Uterus (tissue), 2 donors: ENCODE measurements around the gene KRT222.

Experiments used
- POLR2A ChIP-seq, 2 donors: fragments of 450-650 bp; IDR thresholded peaks; one replicate each; pipeline ENCODE4 v1.6.1; 2016; ENCODE audit warnings: antibody characterized with exemption in 2 of 2, mild to moderate bottlenecking in 1 of 2, moderate library complexity in 1 of 2
- TF ChIP-seq, protein P1 (sequence below), 4 experiments: fragments of 200-600 bp in 2 of 4; fragments of 450-650 bp in 2 of 4; sonication (generic) in 2 of 4; IDR thresholded peaks; one replicate each; pipeline ENCODE4 v1.5.1; 2016 to 2019; ENCODE audit warnings: antibody characterized with exemption in 4 of 4, mild to moderate bottlenecking in 2 of 4, moderate library complexity in 1 of 4

DNA sequence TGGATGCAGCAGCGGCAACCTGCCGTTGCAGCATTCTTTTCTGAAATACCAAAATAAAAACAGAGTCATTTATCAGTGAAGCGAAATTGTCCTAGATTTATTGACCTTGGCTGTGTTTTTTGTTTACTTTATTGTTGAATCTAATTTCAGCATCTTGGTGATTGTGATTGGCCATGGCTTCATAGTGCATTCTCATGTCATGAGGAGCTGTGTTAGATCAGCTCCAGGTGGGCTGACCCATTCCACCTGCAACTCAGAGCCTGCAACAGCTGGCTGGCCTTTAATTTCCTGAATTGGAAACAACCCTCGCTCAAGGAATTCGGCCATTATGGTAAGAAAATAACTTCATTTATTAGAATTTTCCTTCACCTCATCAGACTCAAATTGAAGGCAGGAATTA, 22.1 kb upstream of the KRT222 start:
- TF ChIP-seq, protein P1, sequence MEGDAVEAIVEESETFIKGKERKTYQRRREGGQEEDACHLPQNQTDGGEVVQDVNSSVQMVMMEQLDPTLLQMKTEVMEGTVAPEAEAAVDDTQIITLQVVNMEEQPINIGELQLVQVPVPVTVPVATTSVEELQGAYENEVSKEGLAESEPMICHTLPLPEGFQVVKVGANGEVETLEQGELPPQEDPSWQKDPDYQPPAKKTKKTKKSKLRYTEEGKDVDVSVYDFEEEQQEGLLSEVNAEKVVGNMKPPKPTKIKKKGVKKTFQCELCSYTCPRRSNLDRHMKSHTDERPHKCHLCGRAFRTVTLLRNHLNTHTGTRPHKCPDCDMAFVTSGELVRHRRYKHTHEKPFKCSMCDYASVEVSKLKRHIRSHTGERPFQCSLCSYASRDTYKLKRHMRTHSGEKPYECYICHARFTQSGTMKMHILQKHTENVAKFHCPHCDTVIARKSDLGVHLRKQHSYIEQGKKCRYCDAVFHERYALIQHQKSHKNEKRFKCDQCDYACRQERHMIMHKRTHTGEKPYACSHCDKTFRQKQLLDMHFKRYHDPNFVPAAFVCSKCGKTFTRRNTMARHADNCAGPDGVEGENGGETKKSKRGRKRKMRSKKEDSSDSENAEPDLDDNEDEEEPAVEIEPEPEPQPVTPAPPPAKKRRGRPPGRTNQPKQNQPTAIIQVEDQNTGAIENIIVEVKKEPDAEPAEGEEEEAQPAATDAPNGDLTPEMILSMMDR (IDR thresholded peaks at IDR 0.05): no peak
- TF ChIP-seq POLR2A (IDR thresholded peaks at IDR 0.05): no peak
